Activated naive CD4-positive, alpha-beta T cell treated with anti-CD3 and anti-CD28 coated beads for 36 hours (primary cell): ENCODE data around the gene C1QC. TPM values are rescaled to one million over a fixed set of nuclear protein-coding genes. Genes with fewer than 3 reads are reported as not detected.
A peak's percentile ranks its signal among the peaks of the same experiment; 100 is the strongest.

ENCODE experiments used
- CTCF ChIA-PET: fragments of 350-600 bp; sonication (Branson Sonifier 250); formaldehyde crosslinking; loops from one replicate; lab custom pipeline; 2021; ENCODE audit warnings: antibody characterized with exemption; lab: Charles Lee
- DNase-seq: peaks from one replicate; pipeline ENCODE4 v3.0.0-alpha.2; 2020
- H3K27ac Mint-ChIP-seq: one replicate; pipeline ENCODE4 v1.8.0; 2021; ENCODE audit warnings: mild to moderate bottlenecking, mixed read lengths
- H3K27me3 Mint-ChIP-seq: one replicate; pipeline ENCODE4 v1.8.0; 2021; ENCODE audit warnings: low read depth, mixed read lengths
- H3K36me3 Mint-ChIP-seq: one replicate; pipeline ENCODE4 v1.8.0; 2021; ENCODE audit warnings: low read depth, mixed read lengths
- H3K4me1 Mint-ChIP-seq: one replicate; pipeline ENCODE4 v1.8.0; 2021; ENCODE audit warnings: low read depth, mixed read lengths
- H3K4me3 Mint-ChIP-seq: one replicate; pipeline ENCODE4 v1.8.0; 2021; ENCODE audit warnings: mild to moderate bottlenecking, moderate library complexity, mixed read lengths
- H3K9me3 Mint-ChIP-seq: one replicate; pipeline ENCODE4 v1.8.0; 2021; ENCODE audit warnings: mixed read lengths
- intact Hi-C: fragments of 100-400 bp; cut with micrococcal nuclease; formaldehyde crosslinking; loops from one replicate; pipeline ENCODE4 v1.15.1; 2023
- total RNA-seq, 2 experiments: library from RNA; stranded (reverse); gene quantifications; one replicate each; pipeline ENCODE4 v1.2.3, GENCODE V29; 2021

Gene C1QC
- total RNA-seq, 2 experiments from 2014 or later: not detected

- Mint-ChIP-seq H3K4me1 (no peaks in the 10 kb centered on the region), H3K27me3 (peaks cover 32% of the 10 kb centered on the region), H3K27ac (no peak overlapping the region), H3K9me3 (no peaks in the 10 kb centered on the region), H3K36me3 (no peaks in the 10 kb centered on the region), H3K4me3 (no peak overlapping the region)
- CTCF ChIA-PET: no interaction called here
- DNase-seq: no peak
- intact Hi-C loops: no loop called here
These were observed 16.9 kb upstream of the C1QC start for GRCh38 chr1:22626237-22627157.

DNA sequence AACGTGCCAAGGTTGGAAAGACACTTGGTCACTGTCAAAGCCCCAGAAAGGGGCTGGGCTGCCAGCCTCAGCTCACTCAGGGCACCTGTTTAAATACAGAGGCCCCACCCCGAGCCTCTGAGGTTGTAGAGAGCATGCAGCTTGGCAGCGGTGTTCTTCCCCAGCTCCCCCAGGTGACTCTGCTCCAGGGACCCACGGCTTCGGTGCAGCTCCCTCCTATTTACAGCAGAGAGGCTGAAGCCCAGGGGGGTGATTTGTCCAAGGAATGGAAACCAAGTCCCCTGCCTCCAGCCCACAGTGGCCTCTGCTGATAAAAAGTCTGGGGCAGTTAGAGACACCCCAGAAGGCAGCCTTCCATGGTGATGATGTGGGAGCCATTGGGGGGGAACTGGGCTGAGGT, 16.1 kb upstream of the C1QC start:
- Mint-ChIP-seq H3K4me1 (no peaks in the 10 kb centered on the region), H3K36me3 (no peaks in the 10 kb centered on the region), H3K27ac (no peak overlapping the region), H3K9me3 (no peaks in the 10 kb centered on the region), H3K27me3 (peaks cover 36% of the 10 kb centered on the region), H3K4me3 (no peak overlapping the region)
- intact Hi-C loops: no loop called here
- DNase-seq: no peak
- CTCF ChIA-PET: no interaction called here

GRCh38 chr1:22628698-22629444, 14.6 kb upstream of the C1QC start:
- no peaks in the 10 kb centered on the region for H3K36me3 Mint-ChIP-seq
- no peak overlapping the region for H3K4me3 Mint-ChIP-seq
- H3K27me3 Mint-ChIP-seq: peaks cover 39% of the 10 kb centered on the region
- no peak for DNase-seq
- H3K9me3 Mint-ChIP-seq: no peaks in the 10 kb centered on the region
- CTCF ChIA-PET: no interaction called here
- H3K27ac Mint-ChIP-seq: no peak overlapping the region
- H3K4me1 Mint-ChIP-seq: no peaks in the 10 kb centered on the region
- intact Hi-C loops: no loop called here

DNA sequence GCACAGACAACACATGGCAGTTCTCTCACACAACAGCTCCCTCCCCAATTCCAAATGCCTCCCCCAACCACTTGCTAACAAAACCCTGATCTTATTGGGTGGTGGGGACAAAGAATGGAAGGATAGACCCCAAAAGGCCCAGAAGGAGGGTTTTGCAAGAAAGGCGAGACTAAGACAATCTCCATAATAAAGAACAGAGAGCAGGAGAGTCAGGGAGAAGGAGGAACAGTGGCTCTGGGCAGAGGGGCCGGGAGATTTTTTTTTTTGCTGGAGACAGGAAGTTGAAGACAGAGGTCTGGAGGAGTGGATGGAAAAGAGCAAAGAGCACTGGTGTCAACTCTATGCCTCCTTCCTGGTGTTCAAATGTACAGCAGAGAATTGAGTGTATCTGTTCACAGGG, 13.5 kb upstream of the C1QC start:
- CTCF ChIA-PET: no interaction called here
- no peak overlapping the region for H3K4me3 Mint-ChIP-seq
- H3K4me1 Mint-ChIP-seq: no peaks in the 10 kb centered on the region
- no peak overlapping the region for H3K27ac Mint-ChIP-seq
- peaks cover 34% of the 10 kb centered on the region for H3K27me3 Mint-ChIP-seq
- H3K9me3 Mint-ChIP-seq: no peaks in the 10 kb centered on the region
- DNase-seq: no peak
- intact Hi-C loops: no loop called here
- H3K36me3 Mint-ChIP-seq: no peaks in the 10 kb centered on the region

GRCh38 chr1:22633697-22634463, 9.6 kb upstream of the C1QC start:
- H3K27me3 Mint-ChIP-seq: peaks cover 29% of the 10 kb centered on the region
- no peaks in the 10 kb centered on the region for H3K9me3 Mint-ChIP-seq
- no peak overlapping the region for H3K4me3 Mint-ChIP-seq
- no peaks in the 10 kb centered on the region for H3K36me3 Mint-ChIP-seq
- H3K4me1 Mint-ChIP-seq: no peaks in the 10 kb centered on the region
- intact Hi-C loops: no loop called here
- no peak for DNase-seq
- no peak overlapping the region for H3K27ac Mint-ChIP-seq
- CTCF ChIA-PET: no interaction called here

- H3K36me3 Mint-ChIP-seq: no peaks in the 10 kb centered on the region
- H3K27ac Mint-ChIP-seq: no peak overlapping the region
- H3K4me1 Mint-ChIP-seq: no peaks in the 10 kb centered on the region
- intact Hi-C loops: no loop called here
- CTCF ChIA-PET: no interaction called here
- H3K4me3 Mint-ChIP-seq: no peak overlapping the region
- no peaks in the 10 kb centered on the region for H3K9me3 Mint-ChIP-seq
- H3K27me3 Mint-ChIP-seq: peaks cover 14% of the 10 kb centered on the region
- no peak for DNase-seq
These were observed 8.0 kb upstream of the C1QC start for GRCh38 chr1:22635436-22635835.

- CTCF ChIA-PET: no interaction called here
- H3K4me3 Mint-ChIP-seq: no peak within 1 kb of the TSS
These were observed 7.1 kb upstream of the C1QC start, which contains the start of gene C1QA for GRCh38 chr1:22636353-22636752. TSS of gene C1QA (plus strand) at chr1:22636628. CDS start at chr1:22637617, 989 bp downstream.

DNA sequence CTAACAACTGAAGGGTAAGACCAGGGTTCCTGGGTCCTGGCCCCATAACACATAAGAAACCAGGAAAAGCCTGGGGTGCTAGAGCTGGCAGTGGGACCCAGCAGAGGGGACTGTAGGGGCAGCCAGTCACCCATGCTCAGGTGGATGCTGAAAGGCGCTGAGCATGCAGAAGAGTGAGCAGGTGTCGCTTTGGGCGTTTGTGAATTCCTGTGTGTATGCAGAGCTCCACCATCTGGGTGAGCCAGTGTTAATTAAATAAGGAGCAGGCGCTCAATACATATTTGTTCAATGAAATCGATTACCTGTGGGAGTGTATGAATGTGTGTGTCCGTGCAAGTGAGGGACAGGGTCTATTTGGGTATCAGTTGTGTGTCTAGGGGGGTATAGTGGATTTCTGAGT, 6.5 kb upstream of the C1QC start:
- H3K4me3 Mint-ChIP-seq: no peak overlapping the region
- peaks cover 11% of the 10 kb centered on the region for H3K27me3 Mint-ChIP-seq
- no peak overlapping the region for H3K27ac Mint-ChIP-seq
- H3K4me1 Mint-ChIP-seq: no peaks in the 10 kb centered on the region
- DNase-seq: no peak
- CTCF ChIA-PET: no interaction called here
- H3K9me3 Mint-ChIP-seq: no peaks in the 10 kb centered on the region
- intact Hi-C loops: no loop called here
- H3K36me3 Mint-ChIP-seq: no peaks in the 10 kb centered on the region

More at GRCh38 chr1:22636353-22636752, 7.1 kb upstream of the C1QC start, which contains the start of gene C1QA:
- no peak for DNase-seq
- intact Hi-C loops: no loop called here
- no peaks in the 10 kb centered on the region for H3K4me1 Mint-ChIP-seq
- H3K36me3 Mint-ChIP-seq: no peaks in the 10 kb centered on the region
- no peaks in the 10 kb centered on the region for H3K9me3 Mint-ChIP-seq
- peaks cover 14% of the 10 kb centered on the region for H3K27me3 Mint-ChIP-seq
- H3K27ac Mint-ChIP-seq: no peak within 1 kb of the TSS

- no peak for DNase-seq
- H3K4me3 Mint-ChIP-seq: no peak overlapping the region
These were observed 5.5 kb upstream of the C1QC start for GRCh38 chr1:22637907-22638445.

GRCh38 chr1:22638476-22639234, 4.8 kb upstream of the C1QC start:
- Mint-ChIP-seq H3K27me3 (peaks cover 7% of the 10 kb centered on the region), H3K36me3 (no peaks in the 10 kb centered on the region), H3K4me3 (no peak overlapping the region), H3K9me3 (no peaks in the 10 kb centered on the region), H3K4me1 (no peaks in the 10 kb centered on the region), H3K27ac (no peak overlapping the region)
- no peak for DNase-seq
- CTCF ChIA-PET: interaction anchor here (0.6 kb wide), 1 partner anchor 924 kb away, joined by 3 read pairs; no protein-coding TSS in a partner anchor
- intact Hi-C loops: no loop called here

More at GRCh38 chr1:22637907-22638445, 5.5 kb upstream of the C1QC start:
- Mint-ChIP-seq H3K36me3 (no peaks in the 10 kb centered on the region), H3K9me3 (no peaks in the 10 kb centered on the region), H3K4me1 (no peaks in the 10 kb centered on the region), H3K27me3 (peaks cover 9% of the 10 kb centered on the region), H3K27ac (no peak overlapping the region)
- intact Hi-C loops: no loop called here
- CTCF ChIA-PET: no interaction called here

- CTCF ChIA-PET: interaction anchor here (0.6 kb wide), 1 partner anchor 925 kb away, joined by 3 read pairs; no protein-coding TSS in a partner anchor
- Mint-ChIP-seq H3K27ac (no peak overlapping the region), H3K27me3 (peaks cover 7% of the 10 kb centered on the region), H3K9me3 (no peaks in the 10 kb centered on the region), H3K4me1 (no peaks in the 10 kb centered on the region), H3K4me3 (no peak overlapping the region), H3K36me3 (no peaks in the 10 kb centered on the region)
- DNase-seq: peak; percentile 9
- intact Hi-C loops: no loop called here
These were observed 4.1 kb upstream of the C1QC start for GRCh38 chr1:22639286-22639685.
